GM23248 (cell line): Measurements from ENCODE around the gene PLEKHG2.

Experiments
- EZH2 ChIP-seq: fragments of 200-600 bp; sonication (generic); IDR thresholded peaks from 2 replicates; pipeline ENCODE4 v1.6.1; 2018; ENCODE audit warnings: antibody characterized with exemption, mild to moderate bottlenecking; ENCODE audit not compliant: insufficient read depth, poor library complexity, severe bottlenecking
- EZH2phosphoT487 ChIP-seq: fragments of 200-600 bp; sonication (generic); IDR thresholded peaks from 2 replicates; pipeline ENCODE4 v1.6.1; 2018; ENCODE audit warnings: antibody characterized with exemption, moderate library complexity, mild to moderate bottlenecking, low read depth; ENCODE audit not compliant: insufficient read depth

GRCh38 chr19:39417463-39418181 lies 5.2 kb downstream of the PLEKHG2 start:
- no peak for TF ChIP-seq EZH2phosphoT487
- no peak for TF ChIP-seq EZH2
